ENCODE results near the gene VPS26B.

VPS26B gene

DNA sequence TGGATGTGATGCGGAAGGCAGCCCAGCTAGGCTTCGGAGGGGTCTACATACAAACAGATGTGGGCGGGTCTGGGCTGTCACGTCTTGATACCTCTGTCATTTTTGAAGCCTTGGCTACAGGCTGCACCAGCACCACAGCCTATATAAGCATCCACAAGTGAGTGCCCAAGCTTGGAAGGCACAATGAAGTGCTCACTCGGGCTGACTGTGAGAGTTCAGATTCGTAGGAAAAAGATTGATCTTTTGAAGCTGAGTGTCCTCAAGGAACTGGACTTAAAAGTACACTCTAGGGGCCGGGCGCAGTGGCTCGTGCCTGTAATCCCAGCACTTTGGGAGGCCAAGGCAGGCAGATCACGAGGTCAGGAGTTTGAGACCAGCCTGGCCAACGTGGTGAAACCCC is 32.6 kb downstream of the VPS26B start:
- no peak for DNase-seq (ENCODE audit: low read depth)

GRCh38 chr11:134258577-134258976 is 34.1 kb downstream of the VPS26B start:
- DNase-seq (ENCODE audit: low read depth), result no peak

GRCh38 chr11:134260503-134260902 is 36.0 kb downstream of the VPS26B start:
- DNase-seq (ENCODE audit: low read depth), result no peak

- DNase-seq (ENCODE audit: low read depth), result no peak
These were observed 36.5 kb downstream of the VPS26B start for GRCh38 chr11:134260983-134261382.

DNA sequence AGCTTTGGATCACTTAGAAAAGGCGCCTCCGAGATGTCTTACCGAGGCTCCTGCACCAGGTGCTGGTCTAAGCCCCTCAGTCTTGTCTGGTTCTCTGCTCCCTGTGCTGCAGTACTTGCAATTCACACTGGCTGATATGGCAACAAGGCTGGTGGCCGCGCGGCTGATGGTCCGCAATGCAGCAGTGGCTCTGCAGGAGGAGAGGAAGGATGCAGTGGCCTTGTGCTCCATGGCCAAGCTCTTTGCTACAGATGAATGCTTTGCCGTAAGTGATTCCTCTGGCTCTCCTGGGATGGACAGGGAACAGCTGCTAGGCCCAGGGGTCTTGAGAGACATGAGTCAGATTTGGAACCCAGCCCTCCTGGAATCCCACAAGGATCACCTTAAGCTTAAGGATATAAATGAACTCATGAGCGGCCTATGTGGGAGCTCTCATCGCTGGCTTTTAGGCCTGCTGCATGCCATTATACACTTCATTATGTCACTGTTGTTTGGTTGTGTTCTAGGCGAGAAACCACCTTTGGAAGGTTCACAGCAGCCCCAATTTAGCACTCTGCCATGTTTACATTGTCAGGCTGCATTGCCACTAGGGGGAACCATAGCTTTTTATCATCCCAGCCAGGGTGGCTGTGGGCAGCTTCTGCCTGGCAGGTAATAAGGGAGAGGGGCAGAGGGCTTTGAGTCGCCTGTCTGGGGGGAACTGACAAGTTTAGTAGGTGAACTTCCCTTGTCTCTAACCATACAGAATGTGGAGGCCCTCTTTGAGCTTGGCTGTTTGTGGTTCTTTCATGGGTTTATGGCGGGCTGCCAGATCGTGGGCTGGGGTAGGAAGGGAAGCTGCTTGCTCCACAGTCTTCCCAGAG is 37.4 kb downstream of the VPS26B start:
- no peak for DNase-seq (ENCODE audit: low read depth)

DNA sequence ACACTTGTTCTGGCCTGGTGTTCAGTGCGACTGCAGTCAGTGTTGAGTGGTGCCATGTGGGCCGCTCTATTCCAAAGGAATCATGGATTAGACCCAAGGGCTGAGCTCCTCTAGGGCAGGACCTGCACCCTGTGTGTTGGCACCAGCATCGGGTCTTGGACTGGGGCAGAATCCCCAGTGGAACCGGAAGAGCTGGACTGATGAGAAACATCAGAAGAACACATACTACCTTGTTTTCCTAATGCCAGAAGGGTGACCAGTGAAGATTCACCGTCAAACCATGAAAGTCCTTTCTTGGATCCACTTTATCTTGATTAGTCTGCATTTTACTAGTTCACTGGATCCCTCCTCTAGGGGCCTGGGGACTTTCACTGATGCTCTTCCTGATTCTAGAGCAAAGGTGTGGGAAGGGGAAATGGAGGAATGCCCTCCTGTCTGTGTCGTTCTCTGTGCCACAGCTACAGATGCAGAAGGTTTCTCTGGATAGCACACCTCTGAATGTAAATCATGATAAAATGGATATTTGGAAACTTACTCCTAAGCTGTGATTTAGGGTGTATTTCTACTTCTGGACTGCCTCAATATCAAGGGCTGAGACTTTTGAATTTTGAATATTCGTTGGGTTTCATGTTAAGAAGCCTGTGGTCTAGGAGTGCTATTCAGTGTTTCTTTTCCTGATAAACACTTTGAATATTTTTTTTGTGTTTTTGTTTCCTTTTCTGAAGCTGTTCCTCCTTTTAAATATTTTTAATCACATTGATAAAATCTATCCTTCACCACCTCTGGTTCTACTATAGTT is 40.7 kb downstream of the VPS26B start:
- DNase-seq (ENCODE audit: low read depth), result no peak

DNA sequence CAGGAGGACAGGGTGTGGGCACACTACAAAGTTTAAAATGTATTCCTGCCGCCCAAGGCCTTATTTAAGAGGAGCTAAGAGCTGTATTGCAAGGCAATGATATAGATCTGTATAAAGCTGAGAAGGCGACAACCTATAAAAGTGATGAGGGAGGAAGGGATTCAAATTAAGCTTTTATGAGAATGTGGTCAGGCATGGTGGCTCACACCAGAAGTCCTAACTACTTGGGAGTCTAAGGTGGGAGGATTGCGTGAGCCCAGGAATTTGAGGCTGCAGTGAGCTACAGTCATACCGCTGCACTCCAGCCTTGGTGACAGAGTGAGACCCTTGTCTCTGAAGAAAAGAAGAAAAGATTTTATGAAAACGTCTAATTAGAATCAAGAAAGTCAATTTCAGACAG is 42.0 kb downstream of the VPS26B start:
- DNase-seq (ENCODE audit: low read depth), result no peak

GRCh38 chr11:134266841-134267251 is 42.4 kb downstream of the VPS26B start:
- peak; percentile 79 for DNase-seq (ENCODE audit: low read depth)

DNA sequence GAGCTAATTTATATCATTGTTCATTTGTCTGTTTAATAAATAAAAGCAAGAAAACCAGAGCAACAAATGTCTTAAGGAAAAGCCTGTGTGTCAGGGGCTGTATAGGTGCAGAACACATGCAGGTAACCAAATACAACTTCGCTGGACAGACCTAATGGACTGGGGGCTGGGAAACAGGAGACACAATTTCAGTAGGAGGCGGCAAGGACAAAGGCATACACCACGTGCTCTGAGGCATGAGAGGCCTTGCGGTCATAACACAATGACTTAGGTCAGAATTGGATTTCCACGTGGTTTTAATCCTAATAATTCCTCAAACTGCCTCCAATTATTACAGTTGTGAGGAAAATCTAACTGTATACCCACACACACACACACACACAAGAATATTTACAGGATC is 43.0 kb downstream of the VPS26B start:
- no peak for DNase-seq (ENCODE audit: low read depth)

DNA sequence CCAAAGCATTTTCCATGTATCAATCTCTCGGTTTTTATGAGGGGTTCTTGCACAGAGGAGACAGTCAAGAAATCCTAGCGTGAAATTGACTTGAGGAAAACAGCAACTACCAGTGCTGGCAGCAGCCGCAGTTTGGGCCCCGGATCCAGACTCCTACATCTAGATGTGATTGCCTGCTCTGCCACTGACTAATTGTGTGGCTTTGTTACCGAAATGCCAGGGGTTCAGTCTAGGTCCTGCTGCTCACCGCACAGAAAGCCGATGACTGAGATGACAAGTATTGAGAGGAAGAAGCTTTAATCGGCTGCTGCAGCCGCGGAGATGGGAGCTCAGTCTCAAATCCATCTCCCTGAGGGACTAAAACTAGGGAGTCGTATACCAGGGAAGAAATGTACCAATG is 43.5 kb downstream of the VPS26B start:
- no peak for DNase-seq (ENCODE audit: low read depth)

- DNase-seq (ENCODE audit: low read depth), result no peak
These were observed 45.8 kb downstream of the VPS26B start for GRCh38 chr11:134270250-134270714.

DNA sequence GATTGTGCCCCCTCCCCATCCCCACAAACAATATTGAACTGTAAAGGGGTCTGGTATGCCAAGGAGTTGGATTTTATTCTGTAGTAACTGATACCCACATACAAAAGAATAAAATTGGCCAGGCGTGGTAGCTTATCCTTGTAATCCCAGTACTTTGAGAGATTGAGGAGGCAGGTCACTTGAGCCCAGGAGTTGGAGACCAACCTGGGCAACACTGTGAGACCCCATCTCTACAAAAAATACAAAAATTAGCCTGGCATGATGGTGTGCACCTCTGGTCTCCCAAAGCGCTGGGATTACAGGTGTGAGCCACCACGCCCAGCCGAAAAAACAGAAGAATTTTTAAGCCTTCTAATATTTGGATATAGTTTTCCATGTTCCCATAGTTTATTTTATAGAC is 47.5 kb downstream of the VPS26B start:
- DNase-seq (ENCODE audit: low read depth), result no peak

- no peak for DNase-seq (ENCODE audit: low read depth)
These were observed 48.2 kb downstream of the VPS26B start for GRCh38 chr11:134272381-134273316.

DNA sequence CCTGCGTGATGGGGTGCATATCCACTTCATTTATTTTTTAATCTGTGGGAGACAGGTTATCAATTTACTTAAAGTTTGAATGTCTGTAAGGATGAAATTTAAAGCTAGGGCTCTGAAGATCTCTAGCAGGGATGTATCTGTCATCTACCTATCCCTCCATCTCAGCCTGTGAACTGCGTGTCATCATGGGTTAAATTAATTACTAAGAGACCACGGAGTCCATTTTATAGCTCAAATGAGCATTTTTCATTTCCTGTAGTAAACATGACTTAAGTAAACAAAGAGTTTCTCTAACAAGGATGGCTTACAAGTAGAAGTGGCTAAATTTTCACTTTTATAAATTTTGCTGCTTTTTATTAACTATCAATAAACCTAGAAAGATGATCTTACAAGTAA is 48.8 kb downstream of the VPS26B start:
- no peak for DNase-seq (ENCODE audit: low read depth)

GRCh38 chr11:134275188-134275533 is 50.7 kb downstream of the VPS26B start:
- no peak for DNase-seq (ENCODE audit: low read depth)

GRCh38 chr11:134275534-134276395 is 51.3 kb downstream of the VPS26B start, which contains the start of gene GLB1L3:
Gene GLB1L3, plus strand, starts transcription at chr11:134276379. Its CDS starts 362 bp downstream, at chr11:134276741.
- DNase-seq (ENCODE audit: low read depth), result no peak

- no peak for DNase-seq (ENCODE audit: low read depth)
These were observed 52.1 kb downstream of the VPS26B start for GRCh38 chr11:134276396-134277182.

- no peak for DNase-seq (ENCODE audit: low read depth)
These were observed 52.9 kb downstream of the VPS26B start for GRCh38 chr11:134277183-134278001.

- DNase-seq (ENCODE audit: low read depth), result no peak
These were observed 53.9 kb downstream of the VPS26B start for GRCh38 chr11:134278356-134278755.

Measured in GM04503 (cell line).